ENCODE data around the gene SLC2A8. TPM values are rescaled to one million over a fixed set of nuclear protein-coding genes. Genes with fewer than 3 reads are reported as not detected.

SLC2A8 gene
- polyA plus RNA-seq, 1 donor, result 13.1 TPM

GRCh38 chr9:127457191-127457878 lies 60.4 kb downstream of the SLC2A8 start:
- DNase-seq (ENCODE audit: low read depth), result no peak

Other genes with a start within 250 kb of the SLC2A8 start
- 15.8 TPM for gene GARNL3, start 132.4 kb upstream of the SLC2A8 start, polyA plus RNA-seq (ENCODE audit: insufficient read length)
- 4.3 TPM for gene ZNF79, start 27.2 kb downstream of the SLC2A8 start, polyA plus RNA-seq (ENCODE audit: insufficient read length)
- 2,771 TPM for gene RPL12, start 54.2 kb downstream of the SLC2A8 start, polyA plus RNA-seq (ENCODE audit: insufficient read length)
- gene LRSAM1, start 54.3 kb downstream of the SLC2A8 start, polyA plus RNA-seq (ENCODE audit: insufficient read length), result 11.9 TPM
- gene STXBP1, start 215.1 kb downstream of the SLC2A8 start, polyA plus RNA-seq (ENCODE audit: insufficient read length), result 13.7 TPM

Measured in forelimb muscle (tissue), 1 donor.